RKO (cell line): Measurements from ENCODE around the gene ATP5IF1.

Experiments
- DNase-seq: peaks from one replicate; pipeline ENCODE4 v3.0.0-alpha.2; 2016; ENCODE audit warnings: low spot score

Gene ATP5IF1

DNA sequence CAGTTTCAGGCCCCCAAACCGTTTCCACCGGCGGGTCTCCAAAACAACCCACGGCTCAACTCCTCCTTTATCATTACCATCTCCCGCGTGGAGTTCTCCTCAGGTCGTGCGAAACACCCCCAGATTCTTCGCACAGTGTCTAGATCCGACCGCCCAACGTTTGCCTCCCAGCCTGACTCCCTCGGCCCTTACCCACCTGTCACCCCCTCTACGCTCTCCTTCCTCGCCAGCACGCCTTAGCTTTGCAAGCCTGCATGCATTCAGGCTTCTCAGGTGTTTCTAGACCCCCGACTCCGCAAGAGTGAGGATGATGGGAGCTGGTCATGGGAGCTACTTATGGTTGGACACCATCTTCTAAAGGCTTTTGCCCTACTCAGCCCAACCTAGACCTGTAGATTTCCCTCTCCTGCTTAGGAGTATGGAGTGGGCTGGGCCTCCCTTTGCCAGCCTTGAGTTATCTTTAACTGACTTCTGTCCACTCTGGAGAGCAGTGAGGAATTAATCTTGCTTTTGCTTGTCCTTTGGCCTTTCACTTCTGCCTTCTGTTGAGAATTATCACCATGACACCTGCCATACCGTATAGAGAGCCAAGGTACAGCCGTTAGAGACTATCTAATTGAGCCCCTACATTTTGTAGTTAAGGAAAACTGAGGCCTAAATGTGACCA lies 865 bp downstream of the ATP5IF1 start:
- no peak for DNase-seq

DNA sequence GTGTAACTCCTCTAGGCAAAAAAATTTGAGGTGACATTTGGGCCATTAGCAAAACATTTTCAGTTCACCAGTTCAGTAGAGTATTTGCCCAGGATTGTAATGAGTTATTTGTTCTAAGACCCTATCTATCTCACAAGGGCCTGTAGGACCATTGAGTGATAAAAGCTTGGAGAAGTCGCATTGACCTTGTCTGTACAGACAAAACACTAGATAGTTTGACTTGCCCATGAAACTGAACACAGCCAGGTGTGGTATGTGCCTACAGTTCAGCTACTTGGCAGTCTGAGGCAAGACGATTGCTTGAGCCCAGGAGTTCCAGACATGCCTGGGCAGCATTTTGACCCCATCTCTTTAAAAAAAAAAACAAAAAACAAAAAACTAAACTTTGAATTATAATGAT lies 3.1 kb downstream of the ATP5IF1 start:
- DNase-seq: no peak

DNA sequence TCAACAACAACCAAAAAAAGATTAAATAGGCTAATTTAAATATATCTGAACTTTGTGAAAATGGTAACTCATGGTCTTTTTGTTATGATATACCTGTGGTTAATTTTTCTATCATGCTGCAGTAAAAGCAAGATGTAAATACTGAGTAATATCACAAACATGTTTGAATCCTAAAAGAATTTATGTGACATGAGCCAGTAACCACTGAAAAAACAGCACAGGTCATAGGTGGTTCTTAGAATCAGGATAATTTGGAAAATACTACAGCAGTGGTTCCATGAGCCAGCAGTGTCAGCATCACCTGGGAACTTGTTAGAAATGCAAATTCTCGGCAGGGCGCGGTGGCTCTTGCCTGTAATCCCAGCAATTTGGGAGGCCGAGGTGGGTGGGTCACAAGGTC lies 4.1 kb downstream of the ATP5IF1 start:
- no peak for DNase-seq

DNA sequence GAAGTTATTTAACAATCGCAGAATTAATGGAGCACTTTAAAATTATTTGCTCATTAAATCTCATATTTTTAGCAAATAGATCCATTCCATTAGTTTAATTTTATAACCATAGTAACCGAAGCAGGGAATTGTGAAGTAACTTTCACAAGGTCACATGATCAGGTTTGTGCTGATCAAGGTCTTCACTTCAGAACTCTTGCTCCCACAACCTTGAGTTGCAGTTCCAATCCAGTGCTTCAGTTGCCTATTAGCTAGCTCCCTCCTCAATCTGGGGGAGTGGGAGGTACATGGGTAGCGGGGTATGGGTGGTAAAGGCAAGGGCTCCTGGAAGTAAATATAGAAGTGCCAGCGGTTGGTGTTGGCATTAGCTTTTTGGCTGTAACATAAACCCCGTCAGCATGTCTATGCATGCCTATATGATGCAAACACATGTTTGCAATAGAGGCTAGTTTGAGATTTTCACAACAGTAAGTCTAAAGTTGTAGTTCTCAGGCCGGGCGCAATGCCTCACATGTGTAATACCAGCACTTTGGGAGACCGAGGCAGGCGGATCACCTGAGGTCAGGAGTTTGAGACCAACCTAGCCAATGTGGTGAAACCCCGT lies 5.8 kb downstream of the ATP5IF1 start:
- DNase-seq: no peak

DNA sequence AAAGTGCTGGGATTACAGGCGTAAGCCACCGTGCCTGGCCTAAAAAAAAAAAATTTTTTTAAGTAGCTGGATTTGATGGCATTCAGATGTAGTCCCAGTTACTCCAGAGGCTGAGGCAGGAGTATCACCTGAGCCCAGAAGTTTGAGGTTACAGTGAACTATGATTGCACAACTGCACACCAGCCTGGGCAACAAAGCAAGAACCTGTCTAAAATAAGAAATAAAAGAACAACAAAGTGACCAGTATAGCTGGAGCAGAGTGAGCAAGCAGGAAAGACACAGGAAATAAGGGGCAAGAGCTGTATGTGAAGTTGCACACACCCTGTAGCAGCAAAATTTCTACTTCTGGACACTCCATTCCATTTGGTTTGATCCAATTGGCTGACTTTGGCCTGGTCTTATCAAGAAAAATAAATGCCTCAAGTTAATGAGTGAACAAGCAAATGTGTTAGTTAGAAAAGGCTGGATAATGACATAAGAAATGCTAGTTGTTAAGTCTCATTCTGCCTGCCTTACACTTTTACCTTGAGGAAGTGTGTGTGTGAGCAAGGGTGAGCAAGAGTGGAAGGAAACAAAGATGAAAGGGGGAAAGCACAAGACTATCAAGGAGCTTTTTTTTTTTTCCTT lies 7.9 kb downstream of the ATP5IF1 start:
- DNase-seq: no peak

DNA sequence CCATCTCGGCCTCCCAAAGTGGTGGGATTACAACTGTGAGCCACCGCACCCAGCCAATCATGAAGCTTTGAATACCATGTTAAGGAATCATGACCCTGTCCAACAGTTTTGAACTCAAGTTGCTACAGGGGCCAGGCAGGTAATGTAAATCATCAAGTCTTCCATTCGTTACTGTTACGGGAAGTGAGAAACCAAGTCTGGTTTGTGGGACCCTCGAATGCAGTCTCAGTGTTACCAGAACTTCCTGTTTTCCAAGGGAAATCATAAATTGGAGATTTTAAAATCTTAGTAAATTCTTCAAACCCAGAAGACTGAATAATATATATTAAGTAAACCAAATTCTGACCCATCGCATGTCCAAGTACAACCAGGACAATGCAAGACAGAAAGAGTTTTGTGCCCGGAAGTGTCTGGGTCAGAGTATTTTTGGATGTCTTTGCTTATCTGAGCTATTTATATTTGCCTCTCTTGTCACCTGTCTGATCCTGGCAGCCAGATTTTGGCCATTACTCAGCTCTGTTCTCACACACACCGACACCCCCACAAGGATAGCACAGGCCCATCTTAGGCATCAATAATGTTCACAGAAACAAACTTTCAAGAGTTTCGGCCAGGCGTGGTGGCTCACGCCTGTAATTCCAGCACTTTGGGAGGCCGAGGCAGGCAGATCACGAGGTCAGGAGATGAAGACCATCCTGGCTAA lies 8.8 kb downstream of the ATP5IF1 start:
- DNase-seq: no peak

DNA sequence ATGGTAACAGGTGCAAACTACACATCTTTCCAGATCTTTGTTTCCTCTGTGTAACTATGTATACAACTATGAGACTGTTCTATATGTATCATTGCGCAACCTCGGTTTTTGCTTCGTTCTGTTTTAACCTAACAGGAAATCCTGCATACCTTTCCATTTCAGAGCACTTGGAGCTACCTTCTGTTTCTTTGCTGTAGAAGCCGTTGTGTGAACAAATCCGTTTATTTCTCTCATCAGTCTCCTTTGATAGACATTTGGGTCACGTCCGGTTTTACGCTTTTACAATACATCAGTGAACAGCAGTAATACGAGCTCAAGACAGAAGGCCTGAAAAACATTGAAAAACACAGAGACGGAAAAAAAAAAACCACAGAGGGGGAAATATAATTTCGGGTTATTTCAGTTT lies 10.5 kb downstream of the ATP5IF1 start:
- DNase-seq: no peak

DNA sequence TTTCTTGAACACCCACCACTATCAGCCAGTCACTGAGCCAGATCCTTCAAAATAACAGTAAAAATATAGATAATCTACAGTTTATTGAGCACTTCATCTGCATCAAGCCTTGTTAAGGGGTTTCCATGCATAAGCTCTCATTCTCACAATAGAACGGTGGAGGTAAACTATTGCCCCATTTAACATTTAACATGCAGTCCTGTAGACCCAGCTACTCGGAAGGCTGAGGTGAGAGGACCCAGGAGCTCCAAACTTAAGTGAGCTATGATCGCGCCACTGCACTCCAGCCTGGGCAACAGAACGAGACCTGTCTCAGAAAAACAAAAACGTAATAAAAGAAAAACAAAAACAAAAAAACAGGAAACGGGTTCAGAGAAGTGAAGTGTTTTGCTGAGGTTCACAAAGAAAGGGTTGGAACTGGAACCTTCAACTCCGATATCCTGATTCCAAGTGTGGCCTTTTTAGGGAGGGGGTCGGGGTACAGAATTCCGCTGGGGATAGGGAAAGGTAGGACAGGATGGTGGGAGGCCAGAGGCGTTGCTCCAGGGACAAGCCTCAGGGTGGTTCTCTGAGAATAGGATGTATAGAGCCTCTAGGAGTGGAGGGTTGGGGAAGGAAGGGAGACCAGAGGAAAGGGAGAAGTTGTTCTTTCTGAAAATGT lies 11.8 kb downstream of the ATP5IF1 start:
- no peak for DNase-seq

DNA sequence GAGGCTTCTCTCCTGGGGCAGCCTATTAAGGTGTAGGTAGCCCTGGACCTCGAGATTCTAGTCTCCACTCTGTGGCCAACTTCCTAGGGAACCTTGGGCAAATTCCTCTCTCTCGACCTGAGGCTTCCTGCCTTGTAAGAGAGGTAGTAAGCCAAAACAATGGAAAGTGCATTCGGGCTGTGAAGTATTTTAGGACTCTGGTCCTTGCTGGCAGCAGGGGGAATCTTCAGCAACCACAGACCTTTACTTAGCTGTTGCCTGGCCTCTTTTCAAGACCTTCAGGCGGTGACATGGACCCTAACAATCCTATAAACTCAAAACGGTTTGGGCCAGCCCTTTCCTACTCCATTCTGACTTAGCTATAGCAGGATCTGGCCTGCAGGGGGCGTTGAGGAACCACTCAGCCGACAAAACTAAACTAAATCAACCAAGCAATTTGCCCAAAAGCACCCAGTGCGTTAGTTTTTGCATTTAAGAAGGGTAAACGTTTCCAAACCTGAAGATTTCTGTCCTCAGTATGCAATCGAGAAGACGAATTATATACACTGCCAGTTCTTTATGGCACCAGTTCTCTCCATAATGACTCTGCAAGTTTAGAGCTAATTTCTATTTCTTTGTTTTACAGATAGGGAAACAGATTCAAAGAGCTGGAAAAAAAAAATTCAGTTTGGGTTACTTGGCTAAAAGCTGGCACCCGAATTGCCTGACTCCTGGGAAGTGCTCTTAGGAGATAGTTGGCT lies 12.5 kb downstream of the ATP5IF1 start:
- peak; percentile 77 for DNase-seq

DNA sequence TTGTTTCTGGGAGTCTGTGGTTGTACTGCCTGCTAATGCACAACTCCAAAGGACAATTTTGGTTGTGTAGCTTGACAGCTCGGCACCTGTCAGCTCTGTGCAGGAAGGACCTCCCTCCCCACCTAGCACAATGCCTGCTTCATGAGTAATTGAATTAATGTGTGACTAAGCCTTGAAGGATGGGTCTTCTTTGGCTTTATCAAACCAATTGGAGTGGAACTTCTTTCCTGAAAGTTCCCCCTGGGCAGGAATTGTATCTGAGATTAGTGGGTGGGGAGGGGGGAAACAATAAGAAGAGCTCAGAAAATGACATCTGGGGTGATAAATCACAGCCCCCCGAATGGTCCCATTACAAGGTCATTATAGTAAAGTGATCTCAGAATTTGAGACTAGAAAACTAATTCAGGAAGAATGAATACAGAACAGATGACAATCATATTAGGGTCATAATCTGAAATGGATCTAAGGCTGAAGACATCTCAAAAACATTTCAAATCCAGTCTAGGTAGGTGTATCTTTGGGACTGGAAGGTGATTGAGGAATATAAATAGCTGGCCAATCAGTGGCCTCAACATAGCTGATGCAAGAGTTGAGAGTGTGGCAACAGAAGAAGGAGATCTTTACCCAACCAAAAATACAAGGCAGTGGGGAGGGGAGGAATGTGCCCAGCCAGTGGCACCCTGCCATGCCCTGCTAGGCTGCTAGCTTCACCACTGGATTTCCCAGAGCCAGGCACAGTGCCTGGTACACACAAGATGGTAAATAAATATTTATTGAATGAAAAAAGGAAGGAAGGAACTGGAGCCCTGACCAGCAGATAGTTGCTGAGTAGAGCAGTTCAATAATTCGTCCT lies 13.3 kb downstream of the ATP5IF1 start:
- DNase-seq: peak; percentile 64

DNA sequence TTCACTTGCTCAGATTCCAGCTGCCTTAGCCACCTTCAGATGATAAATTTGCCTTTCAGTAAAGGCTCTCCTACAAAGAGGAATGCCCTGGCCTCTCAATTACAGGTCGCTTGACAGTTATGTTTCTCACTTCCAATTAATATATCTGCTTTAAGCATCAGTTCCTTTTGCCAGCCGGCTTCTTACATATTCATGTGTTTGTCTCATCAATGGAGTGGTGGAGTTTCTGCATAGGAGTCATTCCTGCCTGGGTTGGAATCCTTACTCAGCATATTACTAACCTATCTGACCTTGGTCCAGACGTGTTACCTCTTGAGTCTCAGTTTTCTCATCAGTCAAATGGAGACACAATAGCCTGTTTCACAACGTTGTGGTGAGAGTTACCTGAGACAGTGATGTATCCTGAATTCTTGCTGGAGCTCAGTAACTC lies 14.0 kb downstream of the ATP5IF1 start:
- peak; percentile 27 for DNase-seq

DNA sequence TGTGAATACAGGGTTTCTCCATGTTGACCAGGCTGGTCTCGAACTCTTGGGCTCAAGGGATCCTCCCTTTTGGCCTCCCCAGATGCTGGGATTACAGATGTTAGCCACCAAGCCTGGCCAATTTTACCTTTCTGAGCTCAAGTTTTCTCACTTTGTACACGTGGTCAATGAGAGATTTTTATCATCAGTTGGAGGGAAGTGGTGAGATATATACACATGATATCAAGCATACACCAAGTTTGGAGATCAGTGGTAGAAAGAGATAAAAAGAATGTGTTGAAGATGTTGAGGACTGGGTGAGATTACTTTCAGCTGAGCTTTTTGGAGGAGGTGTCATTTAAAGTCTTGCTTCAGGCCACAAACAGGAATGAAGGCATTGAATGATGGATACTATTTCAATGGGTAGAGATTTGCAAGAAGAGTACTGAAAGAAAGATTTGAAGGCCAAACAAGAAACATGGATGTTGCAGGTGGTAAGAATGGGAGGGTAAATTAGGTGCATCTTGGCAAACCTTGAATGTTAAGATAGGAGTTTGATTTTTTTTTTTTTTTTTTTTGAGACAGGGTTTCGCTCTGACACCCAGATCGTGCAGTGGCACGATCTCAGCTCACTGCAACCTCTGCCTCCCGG lies 20.4 kb downstream of the ATP5IF1 start:
- no peak for DNase-seq

DNA sequence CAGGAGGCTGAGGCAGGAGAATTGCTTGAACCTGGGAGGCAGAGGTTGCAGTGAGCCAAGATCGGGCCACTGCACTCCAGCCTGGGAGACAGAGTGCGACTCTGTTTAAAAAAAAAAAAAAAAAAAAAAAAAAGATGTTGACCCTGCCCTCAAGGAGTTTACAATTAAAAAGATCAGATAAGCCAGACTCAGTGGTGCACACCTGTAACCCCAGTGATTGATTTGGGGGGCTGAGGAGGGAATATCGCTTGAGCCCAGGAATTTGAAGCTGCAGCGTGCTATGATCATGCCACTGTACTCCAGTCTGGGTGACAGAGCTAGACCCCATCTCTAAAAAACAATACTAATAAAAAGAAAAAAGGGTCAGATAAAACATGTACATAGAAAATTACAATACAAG lies 21.8 kb downstream of the ATP5IF1 start:
- DNase-seq: no peak

DNA sequence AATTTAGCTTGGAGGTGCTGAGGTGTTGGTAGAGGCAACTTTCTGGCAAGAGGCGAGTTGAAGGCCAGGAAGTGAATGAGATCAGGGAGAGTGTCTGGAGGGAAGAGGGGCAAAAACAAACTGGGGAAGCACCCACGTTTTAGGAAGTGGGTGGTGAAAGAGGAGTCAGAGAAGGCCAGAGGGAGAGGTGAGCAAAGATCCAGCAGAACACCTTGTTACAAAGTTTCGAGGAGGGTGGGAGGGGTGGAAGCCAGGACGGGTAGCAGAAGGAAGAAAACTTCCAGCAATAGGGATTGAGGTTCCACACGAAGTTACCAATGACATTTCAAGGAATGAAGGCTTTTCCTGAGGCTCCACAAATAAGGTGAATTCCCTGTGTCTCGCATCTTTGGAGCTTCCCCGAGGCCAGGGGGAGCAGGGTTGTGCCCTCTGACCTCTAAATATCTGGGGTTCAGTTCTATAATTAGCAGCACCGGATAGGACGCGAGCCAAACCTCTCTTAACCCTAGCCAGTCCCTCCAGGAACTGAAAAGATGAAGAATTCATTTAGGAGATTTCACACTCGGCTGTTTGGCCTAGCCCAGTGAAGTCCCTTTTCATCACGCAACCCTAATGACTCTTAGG lies 22.8 kb downstream of the ATP5IF1 start:
- DNase-seq: no peak

DNA sequence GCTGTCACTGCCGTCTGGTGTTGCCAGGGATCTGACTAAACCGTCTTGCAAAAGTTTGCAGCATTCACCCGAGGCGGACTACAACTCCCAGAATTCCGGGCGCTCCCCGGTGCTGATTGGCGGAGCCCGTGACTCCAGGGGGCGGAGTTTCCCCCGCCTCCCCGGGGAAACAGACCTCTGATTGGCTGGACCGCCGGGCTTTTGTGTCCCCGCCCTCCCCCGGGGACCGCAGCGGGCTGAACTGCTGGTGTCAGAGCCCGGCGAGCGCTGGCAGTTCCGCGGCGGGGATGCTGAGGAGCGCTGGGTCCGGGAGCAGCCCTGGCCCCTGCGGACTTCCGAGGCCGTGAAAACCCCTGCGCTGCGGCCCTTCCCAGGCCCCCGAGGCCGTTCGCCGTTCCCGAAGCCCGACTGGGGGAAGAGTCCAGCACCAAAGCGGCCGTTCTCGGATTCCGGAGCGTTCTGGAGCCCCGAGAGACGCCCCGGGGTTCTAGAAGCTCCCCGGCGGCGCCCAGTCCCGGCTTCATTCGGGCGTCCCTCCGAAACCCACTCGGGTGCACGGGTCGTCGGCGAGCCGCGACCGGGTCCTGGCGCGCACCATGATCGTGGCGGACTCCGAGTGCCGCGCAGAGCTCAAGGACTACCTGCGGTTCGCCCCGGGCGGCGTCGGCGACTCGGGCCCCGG lies 23.5 kb downstream of the ATP5IF1 start, which contains the start of gene SESN2:
Gene SESN2 (plus strand): TSS at position 267 of the 682 bp plus-strand sequence. CDS start 330 bp downstream, at position 597.
- DNase-seq: peak; percentile 100

DNA sequence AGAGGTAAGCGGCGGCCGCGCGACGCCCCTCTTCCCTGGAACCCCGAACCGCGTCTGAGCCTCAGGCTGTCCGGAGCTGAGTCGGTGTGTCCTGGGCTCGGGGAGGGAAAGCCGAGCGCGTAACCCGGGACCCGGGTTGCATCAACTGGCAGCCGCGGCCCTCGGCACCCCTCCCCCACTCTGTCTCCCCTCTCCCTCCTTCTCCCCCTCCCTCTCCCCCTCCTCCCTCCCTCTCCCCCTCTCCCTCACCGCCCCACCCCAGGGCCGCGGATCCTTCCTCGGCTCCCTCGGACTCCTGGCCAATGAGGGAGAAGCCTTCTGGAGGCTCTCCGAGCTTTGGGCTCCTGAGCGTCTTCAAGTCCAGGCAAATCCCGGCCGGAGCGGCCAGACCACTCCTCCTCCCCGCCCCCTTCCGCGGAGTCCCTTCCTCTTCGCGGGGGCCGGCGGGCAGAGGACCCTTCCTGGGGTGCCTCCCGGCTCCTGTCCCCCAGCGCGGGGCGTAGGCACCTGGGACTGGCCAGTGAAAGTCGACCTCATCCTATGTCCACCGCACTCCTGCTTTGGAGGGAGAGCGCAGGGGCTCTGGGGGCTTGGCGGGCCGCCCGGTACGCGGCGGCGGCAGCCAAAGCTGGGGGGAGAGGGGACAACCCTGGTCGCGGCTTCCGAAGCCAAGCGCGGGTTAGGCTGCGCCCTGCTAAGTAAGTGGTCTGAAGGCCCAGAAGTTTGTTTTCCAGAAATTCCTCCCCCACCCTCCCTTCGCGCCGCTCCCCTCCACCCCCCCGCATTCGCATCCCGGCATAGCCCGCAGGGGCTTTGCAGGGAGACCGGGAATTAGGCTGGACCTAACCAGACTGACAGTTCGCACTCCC lies 24.2 kb downstream of the ATP5IF1 start:
- DNase-seq: peak; percentile 68

DNA sequence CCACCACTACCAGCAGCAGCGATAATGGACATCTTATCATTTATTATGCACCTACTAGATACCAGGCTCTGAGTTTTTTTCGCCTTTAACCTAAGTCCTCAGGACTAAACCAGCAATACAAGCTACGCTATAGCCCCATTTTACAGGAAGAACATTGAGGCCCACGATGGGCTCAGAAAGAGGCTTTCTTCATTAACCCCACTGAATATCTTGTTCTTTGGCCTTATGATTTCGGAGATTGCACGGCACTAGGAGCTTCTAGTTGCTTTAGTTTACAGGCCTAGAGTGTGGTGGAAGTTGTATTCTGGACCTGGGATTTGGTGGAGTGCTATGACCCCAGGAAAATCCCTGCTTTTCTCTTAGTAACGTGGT lies 24.9 kb downstream of the ATP5IF1 start:
- no peak for DNase-seq

DNA sequence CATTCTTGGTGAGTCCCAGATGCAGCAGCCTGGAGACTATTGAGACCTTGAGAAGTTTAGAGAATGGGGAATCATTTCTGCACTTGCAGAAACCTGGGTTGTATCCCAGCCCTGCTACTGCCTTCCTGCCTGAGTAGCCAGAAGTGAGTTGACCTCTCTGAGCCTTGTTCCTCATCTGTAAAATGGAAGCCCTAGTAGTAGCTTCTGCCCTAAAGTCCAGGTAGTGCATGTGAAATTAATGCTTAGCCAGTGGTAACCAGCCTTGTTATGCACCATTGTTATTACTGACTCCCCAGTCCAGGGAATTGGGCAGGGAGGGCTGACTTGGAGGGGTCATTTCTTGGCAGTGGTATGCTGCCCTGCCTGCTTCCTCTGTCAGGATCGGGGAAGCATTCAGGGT lies 29.0 kb downstream of the ATP5IF1 start:
- no peak for DNase-seq
